Pancreas (tissue), 10 donors: ENCODE results near the gene DNAH7. TPM values are rescaled to one million over a fixed set of nuclear protein-coding genes. Genes with fewer than 3 reads are reported as not detected.

Experiments
- ATAC-seq, 4 donors: fragments of 200-7000 bp; cut with Tn5 transposase; one replicate each; pipeline versions ENCODE4 v1.8.0 to v1.9.1; 2020; ENCODE audit warnings: mild to moderate bottlenecking in 4 of 4, moderate library complexity in 4 of 4
- DNase-seq, 6 donors: peaks; one replicate each; pipeline ENCODE4 v3.0.0-alpha.2; 2020
- FAIRE-seq: peaks from 2 replicates; lab custom pipeline; 2012; peaks lifted over from hg19 to GRCh38; lab: Jason Lieb, UNC
- H3K27ac ChIP-seq, 4 donors: fragments of 200-600 bp; sonication (generic); 1 replicate in 3 of 4; 2 replicates in 1 of 4; pipeline versions ENCODE4 v1.5.0 to v1.8.0; 2020
- H3K27me3 ChIP-seq, 4 donors: fragments of 200-600 bp; one replicate each; pipeline ENCODE4 v1.8.0; 2021
- H3K36me3 ChIP-seq, 3 donors: fragments of 200-600 bp; sonication (generic) in 1 of 3; one replicate each; pipeline versions ENCODE4 v1.5.0 to v1.8.0; 2020 to 2021
- H3K4me1 ChIP-seq, 3 donors: fragments of 200-600 bp; one replicate each; pipeline ENCODE4 v1.8.0; 2021
- H3K4me3 ChIP-seq, 4 donors: fragments of 200-600 bp; sonication (generic) in 2 of 4; one replicate each; pipeline versions ENCODE4 v1.5.0 to v1.8.0; 2020 to 2021
- H3K9me3 ChIP-seq, 4 donors: fragments of 200-600 bp; one replicate each; pipeline ENCODE4 v1.8.0; 2021
- CTCF ChIP-seq, 4 donors: fragments of 200-600 bp; sonication (generic) in 3 of 4; IDR thresholded peaks; one replicate each; pipeline versions ENCODE4 v1.5.0 to v1.8.0; 2021; ENCODE audit warnings: antibody characterized with exemption in 4 of 4
- WGBS, 2 donors: extraction: QIAGEN DNeasy Blood & Tissue Kit; methylation state at CpG; one replicate each; pipeline ENCODE4 v1.1.7; 2013; 5-methylcytosine and 5-hydroxymethylcytosine counted together
- intact Hi-C, 3 donors: fragments of 100-400 bp; cut with DNase I; formaldehyde crosslinking; loops; one replicate each; pipeline versions ENCODE4 v1.11.1 to v1.14.2; 2022
- polyA plus RNA-seq, 2 donors: library from polyadenylated mRNA; stranded (reverse); fragments of 200-250 nt; gene quantifications; one replicate each; pipeline ENCODE4 v1.2.3, GENCODE V29; 2013
- total RNA-seq, 6 donors: library from RNA; stranded (reverse); fragmentation: NEBNext Ultra II Directional in 4 of 6; extraction: Animal tissue kit (Norgen Biotek cat#: 25700) in 4 of 6; gene quantifications; one replicate each; pipeline versions ENCODE4 v1.2.1 to v1.2.4, GENCODE V29; 2021 to 2023
- donor health status: healthy with polysubstance abuse.
- donor health status: DM: no; HTN: no; CAD: no; lungs with moderate emphysema.
- donor health status: DM: no; HTN: no; CAD: no.
- donor health status: control.
- donor health status: control.
- donor health status: Bipolar disorder and iron deficiency.
- donor health status: DM: yes; HTN: yes; CAD: no.
- donor health status: DM: no; HTN: no; CAD: no.
- donor health status: DM: no; HTN: no; CAD: no.
- donor health status: DM: yes; HTN: yes; CAD: no.

The DNAH7 gene
- total and polyA plus RNA-seq, 8 donors: 1.6 to 7.0 (median 3.9) TPM

GRCh38 chr2:195899226-195899625, 169.4 kb downstream of the DNAH7 start:
- no peaks in the 10 kb centered on the region for H3K36me3 ChIP-seq
- no peaks in the 10 kb centered on the region for H3K27me3 ChIP-seq
- FAIRE-seq: no peak
- no peak for DNase-seq
- no peak for TF ChIP-seq CTCF (IDR thresholded peaks at IDR 0.05)
- H3K9me3 ChIP-seq: no peaks in the 10 kb centered on the region
- intact Hi-C loops: no loop called here
- H3K27ac ChIP-seq: no peak overlapping the region
- no peak for ATAC-seq
- H3K4me1 ChIP-seq: no peaks in the 10 kb centered on the region
- no peak overlapping the region for H3K4me3 ChIP-seq

GRCh38 chr2:195898505-195899191, 170.0 kb downstream of the DNAH7 start:
- no peaks in the 10 kb centered on the region for H3K27me3 ChIP-seq
- H3K27ac ChIP-seq: no peak overlapping the region
- intact Hi-C loops: no loop called here
- H3K4me3 ChIP-seq: no peak overlapping the region
- ATAC-seq (peak in 3 of 4 donors; percentile 53 to 72 (median 59)), DNase-seq (peak; percentile 7 to 64 (median 39)), FAIRE-seq (no peak)
- no peaks in the 10 kb centered on the region for H3K9me3 ChIP-seq
- WGBS, 2 donors: 41 to 44% methylated on average over 9 of the region's 9 CpGs
- H3K36me3 ChIP-seq: no peaks in the 10 kb centered on the region
- TF ChIP-seq CTCF (IDR thresholded peaks at IDR 0.05): no peak
- no peaks in the 10 kb centered on the region for H3K4me1 ChIP-seq

- no peak overlapping the region for H3K27ac ChIP-seq
- intact Hi-C loops: no loop called here
- no peak for TF ChIP-seq CTCF (IDR thresholded peaks at IDR 0.05)
- H3K9me3 ChIP-seq: no peaks in the 10 kb centered on the region
- no peaks in the 10 kb centered on the region for H3K36me3 ChIP-seq
- no peak overlapping the region for H3K4me3 ChIP-seq
- H3K27me3 ChIP-seq: no peaks in the 10 kb centered on the region
- no peaks in the 10 kb centered on the region for H3K4me1 ChIP-seq
- FAIRE-seq: no peak
- no peak for ATAC-seq
- 84 to 89% methylated on average over 2 of the region's 2 CpGs for WGBS, 2 donors
- DNase-seq: no peak
Observed at GRCh38 chr2:195891081-195891480, 177.6 kb downstream of the DNAH7 start.

- TF ChIP-seq CTCF (IDR thresholded peaks at IDR 0.05): no peak
Observed at GRCh38 chr2:195879153-195879552, 189.5 kb downstream of the DNAH7 start.

GRCh38 chr2:195871326-195871725, 197.3 kb downstream of the DNAH7 start:
- Histone ChIP-seq H3K27me3 (no peaks in the 10 kb centered on the region), H3K27ac (no peak overlapping the region), H3K36me3 (no peaks in the 10 kb centered on the region), H3K9me3 (no peaks in the 10 kb centered on the region), H3K4me3 (no peak overlapping the region), H3K4me1 (no peaks in the 10 kb centered on the region)
- FAIRE-seq (no peak), DNase-seq (no peak), ATAC-seq (no peak)
- 93% methylated on average over 4 of the region's 4 CpGs for WGBS, 2 donors
- intact Hi-C loops: no loop called here
- no peak for TF ChIP-seq CTCF (IDR thresholded peaks at IDR 0.05)

More at GRCh38 chr2:195879153-195879552, 189.5 kb downstream of the DNAH7 start:
- Histone ChIP-seq H3K4me1 (no peaks in the 10 kb centered on the region), H3K4me3 (no peak overlapping the region), H3K27ac (no peak overlapping the region), H3K9me3 (no peaks in the 10 kb centered on the region), H3K36me3 (no peaks in the 10 kb centered on the region), H3K27me3 (no peaks in the 10 kb centered on the region)
- FAIRE-seq (no peak), ATAC-seq (no peak), DNase-seq (no peak)
- intact Hi-C loops: no loop called here
- 94 to 97% methylated on average over 4 of the region's 4 CpGs for WGBS, 2 donors
